Gastrocnemius medialis (tissue), 4 donors: ENCODE measurements around the gene FSD2. TPM values are rescaled to one million over a fixed set of nuclear protein-coding genes. Genes with fewer than 3 reads are reported as not detected.

ENCODE experiments used
- ATAC-seq, 2 donors: fragments of 150-250 bp; one replicate each; pipeline ENCODE4 v1.9.1; 2016
- DNase-seq, 2 donors: peaks; one replicate each; pipeline ENCODE4 v3.0.0-alpha.2; 2019
- H3K27ac ChIP-seq, 4 donors: fragments of 200-600 bp; sonication (generic); 1 replicate in 1 of 4; 2 replicates in 3 of 4; pipeline ENCODE4 v1.5.1; 2016 to 2018; ENCODE audit warnings: mild to moderate bottlenecking in 2 of 4, moderate library complexity in 1 of 4
- H3K27me3 ChIP-seq, 3 donors: fragments of 200-600 bp; sonication (generic) in 2 of 3; 1 replicate in 1 of 3; 2 replicates in 2 of 3; pipeline versions ENCODE4 v1.5.1 to v1.6.0; 2016 to 2019; ENCODE audit warnings: mild to moderate bottlenecking in 1 of 3, moderate library complexity in 1 of 3
- H3K36me3 ChIP-seq, 2 donors: fragments of 200-600 bp; sonication (generic) in 1 of 2; one replicate each; pipeline ENCODE4 v1.5.1; 2017 to 2018
- H3K4me1 ChIP-seq, 2 donors: fragments of 200-600 bp; sonication (generic) in 1 of 2; one replicate each; pipeline ENCODE4 v1.5.1; 2016 to 2017; ENCODE audit warnings: mild to moderate bottlenecking in 2 of 2
- H3K4me3 ChIP-seq, 4 donors: fragments of 200-600 bp; sonication (generic) in 3 of 4; 1 replicate in 1 of 4; 2 replicates in 3 of 4; pipeline ENCODE4 v1.5.1; 2016 to 2019; ENCODE audit warnings: mild to moderate bottlenecking in 2 of 4
- H3K9me3 ChIP-seq, 3 donors: fragments of 200-600 bp; sonication (generic) in 2 of 3; 1 replicate in 1 of 3; 2 replicates in 2 of 3; pipeline ENCODE4 v1.5.1; 2016 to 2019
- CTCF ChIP-seq, 5 experiments: fragments of 450-650 bp in 3 of 5; fragments of 200-600 bp in 2 of 5; sonication (generic) in 2 of 5; IDR thresholded peaks in 4 of 5; conservative IDR thresholded peaks in 1 of 5; 1 replicate in 4 of 5; 2 replicates in 1 of 5; pipeline ENCODE4 v1.5.1; 2016 to 2019; ENCODE audit warnings: antibody characterized with exemption in 5 of 5, mild to moderate bottlenecking in 3 of 5, moderate library complexity in 3 of 5
- POLR2A ChIP-seq, 2 donors: fragments of 450-650 bp; IDR thresholded peaks; one replicate each; pipeline ENCODE4 v1.6.1; 2017; ENCODE audit warnings: antibody characterized with exemption in 2 of 2, mild to moderate bottlenecking in 2 of 2, moderate library complexity in 2 of 2
- in situ Hi-C, 4 donors: fragments of 200-750 bp; cut with MboI; loops; one replicate each; pipeline versions ENCODE4 v1.15.0 to v1.8.0; 2017; ENCODE audit warnings: low sequenced_read_pairs in 4 of 4
- intact Hi-C: fragments of 100-400 bp; cut with DNase I; formaldehyde crosslinking; loops from one replicate; pipeline ENCODE4 v1.15.1; 2023; ENCODE audit warnings: low total_unique reads
- total RNA-seq, 4 donors: library from RNA; depleted of rRNA; stranded (reverse); fragments of >200 nt; gene quantifications; one replicate each; pipeline versions ENCODE4 v1.1.0 to v1.2.3, GENCODE V29; 2016

Gene FSD2
- total RNA-seq, 4 donors from 2014 or later, result 3.9 to 18.5 (median 6.6) TPM

GRCh38 chr15:82802497-82802896, 3.4 kb downstream of the FSD2 start:
- Histone ChIP-seq H3K4me1 (peaks cover 59 to 74% of the 10 kb centered on the region in 2 donors), H3K4me3 (no peak overlapping the region)
- TF ChIP-seq CTCF (IDR thresholded peaks at IDR 0.05 in 4 of 5, conservative IDR thresholded peaks at IDR 0.05 in 1 of 5) (no peak), POLR2A (IDR thresholded peaks at IDR 0.05) (no peak)

GRCh38 chr15:82799183-82799841, 6.6 kb downstream of the FSD2 start:
- intact Hi-C loops (no loop called here), in situ Hi-C loops (no loop called here)
- Histone ChIP-seq H3K27me3 (no peaks in the 10 kb centered on the region), H3K4me3 (no peak overlapping the region), H3K36me3 (no peaks in the 10 kb centered on the region), H3K4me1 (peaks cover 52 to 66% of the 10 kb centered on the region in 2 donors), H3K9me3 (no peaks in the 10 kb centered on the region), H3K27ac (peak overlapping the region; percentile 92 to 99 (median 96))
- DNase-seq (peak in 1 of 2 donors; percentile 58), ATAC-seq (peak in 1 of 2 donors; percentile 31)
- TF ChIP-seq CTCF (IDR thresholded peaks at IDR 0.05 in 4 of 5, conservative IDR thresholded peaks at IDR 0.05 in 1 of 5) (no peak), POLR2A (IDR thresholded peaks at IDR 0.05) (no peak)

More at GRCh38 chr15:82802497-82802896, 3.4 kb downstream of the FSD2 start:
- Histone ChIP-seq H3K27ac (peak overlapping the region; percentile 92 to 99 (median 96)), H3K9me3 (no peaks in the 10 kb centered on the region), H3K36me3 (no peaks in the 10 kb centered on the region), H3K27me3 (no peaks in the 10 kb centered on the region)
- ATAC-seq (no peak), DNase-seq (no peak)
- in situ Hi-C loops (loop anchor here in 3 of 4 donors (5.0 to 25.0 kb wide), 3 partner anchors 35 to 265 kb away; partner anchors contain the start of gene RPS17 (in 2 of the 3)), intact Hi-C loops (no loop called here)

GRCh38 chr15:82798531-82799166, 7.2 kb downstream of the FSD2 start:
- H3K4me1 ChIP-seq, result peaks cover 46 to 59% of the 10 kb centered on the region in 2 donors
- H3K27me3 ChIP-seq, result no peaks in the 10 kb centered on the region
- in situ Hi-C loops, result no loop called here
- intact Hi-C loops, result no loop called here
- ATAC-seq (no peak), DNase-seq (no peak)
- TF ChIP-seq CTCF (IDR thresholded peaks at IDR 0.05 in 4 of 5, conservative IDR thresholded peaks at IDR 0.05 in 1 of 5), result no peak
- TF ChIP-seq POLR2A (IDR thresholded peaks at IDR 0.05), result no peak
- no peaks in the 10 kb centered on the region for H3K9me3 ChIP-seq
- H3K36me3 ChIP-seq, result no peaks in the 10 kb centered on the region
- no peak overlapping the region for H3K4me3 ChIP-seq
- H3K27ac ChIP-seq, result peak overlapping the region; percentile 92 to 99 (median 96)

GRCh38 chr15:82798104-82798503, 7.8 kb downstream of the FSD2 start:
- Histone ChIP-seq H3K4me1 (peaks cover 42 to 54% of the 10 kb centered on the region in 2 donors), H3K9me3 (no peaks in the 10 kb centered on the region), H3K36me3 (no peaks in the 10 kb centered on the region), H3K27me3 (no peaks in the 10 kb centered on the region), H3K4me3 (no peak overlapping the region), H3K27ac (peak overlapping the region; percentile 92 to 99 (median 96))
- in situ Hi-C loops (no loop called here), intact Hi-C loops (no loop called here)
- ATAC-seq (no peak), DNase-seq (no peak)
- no peak for TF ChIP-seq POLR2A (IDR thresholded peaks at IDR 0.05)
- no peak for TF ChIP-seq CTCF (IDR thresholded peaks at IDR 0.05 in 4 of 5, conservative IDR thresholded peaks at IDR 0.05 in 1 of 5)
